CD8-positive, alpha-beta memory T cell (primary cell): ENCODE results near the gene HLA-DMA. TPM values are rescaled to one million over a fixed set of nuclear protein-coding genes. Genes with fewer than 3 reads are reported as not detected.

Source experiments
- CTCF ChIA-PET: fragments of 350-600 bp; sonication (Branson Sonifier 250); formaldehyde crosslinking; loops from one replicate; lab custom pipeline; 2021; ENCODE audit warnings: antibody characterized with exemption; lab: Charles Lee
- POLR2A ChIA-PET: fragments of 350-600 bp; sonication (Branson Sonifier 250); formaldehyde crosslinking; loops from one replicate; lab custom pipeline; 2021; ENCODE audit warnings: antibody characterized with exemption; lab: Charles Lee
- DNase-seq, 5 donors: peaks; one replicate each; pipeline versions ENCODE4 v3.0.0 to v3.0.0-alpha.2; 2020 to 2022; ENCODE audit warnings: mixed read lengths in 1 of 5
- H3K27ac ChIP-seq: one replicate; pipeline ENCODE4 v1.7.0; 2013; ENCODE audit warnings: low read depth, mild to moderate bottlenecking, low read length, moderate library complexity
- H3K27me3 ChIP-seq: 2 replicates; pipeline ENCODE4 v1.7.0; 2013; ENCODE audit warnings: low read length, mild to moderate bottlenecking; ENCODE audit not compliant: insufficient read depth, poor library complexity, severe bottlenecking
- H3K36me3 ChIP-seq: 2 replicates; pipeline ENCODE4 v1.7.0; 2013; ENCODE audit warnings: mild to moderate bottlenecking, low read length, moderate library complexity; ENCODE audit not compliant: insufficient read depth
- H3K4me1 ChIP-seq: 2 replicates; pipeline ENCODE4 v1.7.0; 2013; ENCODE audit warnings: mild to moderate bottlenecking, low read length, moderate library complexity; ENCODE audit not compliant: insufficient read depth
- H3K4me3 ChIP-seq: 2 replicates; pipeline ENCODE4 v1.7.0; 2013; ENCODE audit warnings: mild to moderate bottlenecking, low read length
- H3K9me3 ChIP-seq: 2 replicates; pipeline ENCODE4 v1.7.0; 2013; ENCODE audit warnings: mild to moderate bottlenecking, low read length
- H3K27ac Mint-ChIP-seq, 8 donors: one replicate each; pipeline ENCODE4 v1.8.0; 2020 to 2021; ENCODE audit warnings: mixed read lengths in 8 of 8, mild to moderate bottlenecking in 6 of 8, inconsistent platforms in 3 of 8, moderate library complexity in 3 of 8
- H3K27me3 Mint-ChIP-seq, 2 donors: one replicate each; pipeline ENCODE4 v1.8.0; 2020 to 2021; ENCODE audit warnings: mixed read lengths in 2 of 2, mild to moderate bottlenecking in 1 of 2, moderate library complexity in 1 of 2
- H3K36me3 Mint-ChIP-seq, 3 donors: one replicate each; pipeline ENCODE4 v1.8.0; 2020 to 2021; ENCODE audit warnings: mixed read lengths in 3 of 3, inconsistent platforms in 1 of 3, mild to moderate bottlenecking in 1 of 3
- H3K4me1 Mint-ChIP-seq, 3 donors: one replicate each; pipeline ENCODE4 v1.8.0; 2020 to 2021; ENCODE audit warnings: mixed read lengths in 3 of 3, inconsistent platforms in 1 of 3, mild to moderate bottlenecking in 1 of 3
- H3K4me3 Mint-ChIP-seq, 7 donors: one replicate each; pipeline ENCODE4 v1.8.0; 2020 to 2021; ENCODE audit warnings: mixed read lengths in 7 of 7, mild to moderate bottlenecking in 6 of 7, moderate library complexity in 4 of 7, inconsistent platforms in 2 of 7
- H3K9me3 Mint-ChIP-seq, 5 donors: one replicate each; pipeline ENCODE4 v1.8.0; 2020 to 2022; ENCODE audit warnings: mixed read lengths in 5 of 5, mild to moderate bottlenecking in 3 of 5, moderate library complexity in 2 of 5, inconsistent platforms in 1 of 5
- polyA plus RNA-seq: library from polyadenylated mRNA; unstranded; fragments of 300-500 nt; fragmentation: Illumina TruSeq; gene quantifications from one replicate; pipeline ENCODE4 v1.2.3, GENCODE V29; 2021
- total RNA-seq, 2 experiments: library from RNA; stranded (reverse); gene quantifications; one replicate each; pipeline ENCODE4 v1.2.3, GENCODE V29; 2021

Gene HLA-DMA
- total RNA-seq = 10 to 100 TPM; 14.0 to 16.5 TPM
- polyA plus RNA-seq = 35.0 TPM

GRCh38 chr6:32952817-32953739 is at the start of gene HLA-DMA:
HLA-DMA (minus strand) TSS chr6:32953097; CDS start chr6:32953036, 61 bp downstream.
- H3K27ac ChIP-seq = no peak within 1 kb of the TSS
- H3K9me3 Mint-ChIP-seq = no peaks in the 10 kb centered on the region
- H3K4me3 ChIP-seq = peak within 1 kb of the TSS; percentile 62
- H3K4me3 Mint-ChIP-seq = peak within 1 kb of the TSS; percentile 79 to 93 (median 85)
- peaks cover 42 to 83% (median 55%) of the 10 kb centered on the region in 3 donors for H3K4me1 Mint-ChIP-seq
- H3K27ac Mint-ChIP-seq = peak within 1 kb of the TSS; percentile 77 to 97 (median 90)
- CTCF ChIA-PET = interaction anchor here (0.6 to 11.0 kb wide), 21 partner anchors 8 to 114 kb away, joined by 3 to 270 read pairs (median 8); partner anchors contain the start of genes BRD2, HLA-DMB, PSMB9 and TAP1
- H3K4me1 ChIP-seq = peaks cover 23% of the 10 kb centered on the region
- peaks cover 0 to 18% (median 8%) of the 10 kb centered on the region in 3 donors for H3K36me3 Mint-ChIP-seq
- no peaks in the 10 kb centered on the region for H3K27me3 Mint-ChIP-seq
- POLR2A ChIA-PET = interaction anchor here (0.6 to 7.8 kb wide), 14 partner anchors 8 to 115 kb away, joined by 3 to 164 read pairs (median 4); partner anchors contain the start of genes BRD2, HLA-DMB, PSMB9 and TAP1
- no peaks in the 10 kb centered on the region for H3K9me3 ChIP-seq
- no peaks in the 10 kb centered on the region for H3K27me3 ChIP-seq
- DNase-seq = peak; percentile 55 to 84 (median 76)
- no peaks in the 10 kb centered on the region for H3K36me3 ChIP-seq

- no peaks in the 10 kb centered on the region for H3K9me3 ChIP-seq
- Mint-ChIP-seq H3K9me3 (no peaks in the 10 kb centered on the region), H3K4me1 (peaks cover 4 to 6% (median 5%) of the 10 kb centered on the region in 3 donors), H3K36me3 (no peaks in the 10 kb centered on the region), H3K4me3 (no peak overlapping the region), H3K27ac (no peak overlapping the region), H3K27me3 (peaks cover 0 to 37% of the 10 kb centered on the region in 2 donors)
- no peak for DNase-seq
- H3K4me3 ChIP-seq = no peak overlapping the region
- CTCF ChIA-PET = interaction anchor here (3.0 kb wide), 1 partner anchor 13 kb away, joined by 8 read pairs; no protein-coding TSS in a partner anchor
- peaks cover 4% of the 10 kb centered on the region for H3K4me1 ChIP-seq
- no peak overlapping the region for H3K27ac ChIP-seq
- H3K36me3 ChIP-seq = no peaks in the 10 kb centered on the region
- POLR2A ChIA-PET = no interaction called here
- no peaks in the 10 kb centered on the region for H3K27me3 ChIP-seq
These were observed 48.8 kb upstream of the HLA-DMA start for GRCh38 chr6:33001685-33002084.

GRCh38 chr6:33000055-33000454 is 47.2 kb upstream of the HLA-DMA start:
- Mint-ChIP-seq H3K36me3 (no peaks in the 10 kb centered on the region), H3K4me1 (peaks cover 4 to 6% (median 5%) of the 10 kb centered on the region in 3 donors), H3K9me3 (no peaks in the 10 kb centered on the region), H3K27me3 (peaks cover 1 to 49% of the 10 kb centered on the region in 2 donors), H3K27ac (no peak overlapping the region), H3K4me3 (no peak overlapping the region)
- ChIA-PET CTCF (interaction anchor here (0.9 to 3.0 kb wide), 5 partner anchors 13 to 249 kb away, joined by 3 to 8 read pairs (median 5); no protein-coding TSS in a partner anchor), POLR2A (no interaction called here)
- H3K27ac ChIP-seq = no peak overlapping the region
- H3K36me3 ChIP-seq = no peaks in the 10 kb centered on the region
- H3K4me3 ChIP-seq = no peak overlapping the region
- no peaks in the 10 kb centered on the region for H3K9me3 ChIP-seq
- peaks cover 4% of the 10 kb centered on the region for H3K4me1 ChIP-seq
- no peaks in the 10 kb centered on the region for H3K27me3 ChIP-seq
- DNase-seq = peak in 1 of 5 donors; percentile 33

- no peak overlapping the region for H3K4me3 Mint-ChIP-seq
- ChIA-PET POLR2A (interaction anchor here (0.6 kb wide), 1 partner anchor 13 kb away, joined by 4 read pairs; no protein-coding TSS in a partner anchor), CTCF (no interaction called here)
- peaks cover 4 to 5% (median 5%) of the 10 kb centered on the region in 3 donors for H3K4me1 Mint-ChIP-seq
- H3K4me3 ChIP-seq = no peak overlapping the region
- no peaks in the 10 kb centered on the region for H3K27me3 ChIP-seq
- no peak for DNase-seq
- H3K27ac Mint-ChIP-seq = no peak overlapping the region
- H3K9me3 Mint-ChIP-seq = no peaks in the 10 kb centered on the region
- H3K27me3 Mint-ChIP-seq = peaks cover 3 to 43% of the 10 kb centered on the region in 2 donors
- H3K9me3 ChIP-seq = no peaks in the 10 kb centered on the region
- H3K36me3 Mint-ChIP-seq = no peaks in the 10 kb centered on the region
- H3K4me1 ChIP-seq = peaks cover 4% of the 10 kb centered on the region
- H3K36me3 ChIP-seq = no peaks in the 10 kb centered on the region
- H3K27ac ChIP-seq = no peak overlapping the region
These were observed 42.6 kb upstream of the HLA-DMA start for GRCh38 chr6:32995448-32995847.

GRCh38 chr6:32993363-32993973 is 40.6 kb upstream of the HLA-DMA start:
- peaks cover 3 to 26% of the 10 kb centered on the region in 2 donors for H3K27me3 Mint-ChIP-seq
- no peaks in the 10 kb centered on the region for H3K9me3 ChIP-seq
- no peak overlapping the region for H3K27ac ChIP-seq
- no peaks in the 10 kb centered on the region for H3K9me3 Mint-ChIP-seq
- POLR2A ChIA-PET = no interaction called here
- no peak overlapping the region for H3K4me3 Mint-ChIP-seq
- H3K4me3 ChIP-seq = no peak overlapping the region
- H3K27ac Mint-ChIP-seq = no peak overlapping the region
- no peak for DNase-seq
- H3K27me3 ChIP-seq = no peaks in the 10 kb centered on the region
- H3K4me1 ChIP-seq = no peaks in the 10 kb centered on the region
- no peaks in the 10 kb centered on the region for H3K36me3 ChIP-seq
- CTCF ChIA-PET = interaction anchor here (1.7 to 1.8 kb wide), 2 partner anchors 9 to 108 kb away, joined by 3 to 10 read pairs; no protein-coding TSS in a partner anchor
- H3K36me3 Mint-ChIP-seq = no peaks in the 10 kb centered on the region
- no peaks in the 10 kb centered on the region for H3K4me1 Mint-ChIP-seq

- no peak for DNase-seq
- Mint-ChIP-seq H3K9me3 (no peaks in the 10 kb centered on the region), H3K4me1 (no peaks in the 10 kb centered on the region), H3K27me3 (peaks cover 3 to 19% of the 10 kb centered on the region in 2 donors), H3K27ac (no peak overlapping the region), H3K4me3 (no peak overlapping the region), H3K36me3 (no peaks in the 10 kb centered on the region)
- Histone ChIP-seq H3K27ac (no peak overlapping the region), H3K27me3 (no peaks in the 10 kb centered on the region), H3K4me3 (no peak overlapping the region), H3K4me1 (no peaks in the 10 kb centered on the region), H3K36me3 (no peaks in the 10 kb centered on the region), H3K9me3 (no peaks in the 10 kb centered on the region)
- ChIA-PET POLR2A (no interaction called here), CTCF (interaction anchor here (1.1 kb wide), 1 partner anchor 59 kb away, joined by 4 read pairs; no protein-coding TSS in a partner anchor)
These were observed 39.1 kb upstream of the HLA-DMA start for GRCh38 chr6:32991972-32992371.

- Mint-ChIP-seq H3K4me3 (no peak overlapping the region), H3K27me3 (peaks cover 1 to 7% of the 10 kb centered on the region in 2 donors), H3K4me1 (peaks cover 4 to 5% (median 5%) of the 10 kb centered on the region in 3 donors), H3K36me3 (no peaks in the 10 kb centered on the region), H3K9me3 (no peaks in the 10 kb centered on the region), H3K27ac (peak overlapping the region in 3 of 8 donors; percentile 53 to 72 (median 58))
- Histone ChIP-seq H3K4me1 (peaks cover 6% of the 10 kb centered on the region), H3K4me3 (no peak overlapping the region), H3K27me3 (no peaks in the 10 kb centered on the region), H3K36me3 (no peaks in the 10 kb centered on the region), H3K9me3 (no peaks in the 10 kb centered on the region), H3K27ac (no peak overlapping the region)
- DNase-seq = no peak
- ChIA-PET POLR2A (interaction anchor here (1.2 kb wide), 1 partner anchor 22 kb away, joined by 3 read pairs; no protein-coding TSS in a partner anchor), CTCF (interaction anchor here (1.5 to 9.6 kb wide), 3 partner anchors 35 to 104 kb away, joined by 3 to 162 read pairs (median 161); partner anchors contain the start of gene HLA-DMA)
These were observed 36.5 kb upstream of the HLA-DMA start for GRCh38 chr6:32989368-32989767.
